Astrocyte of the spinal cord (primary cell): Measurements from ENCODE around the gene RALGPS1.

Experiments used
- DNase-seq: peaks from one replicate; pipeline ENCODE4 v3.0.0; 2011; ENCODE audit warnings: low read depth, low spot score
- H3K4me3 ChIP-seq: 2 replicates; pipeline ENCODE4 v1.5.1; 2011; ENCODE audit warnings: low read depth, mild to moderate bottlenecking, low read length, moderate library complexity
- CTCF ChIP-seq: IDR thresholded peaks from 2 replicates; pipeline ENCODE4 v1.5.1; 2012; ENCODE audit warnings: low read depth, mild to moderate bottlenecking, low read length, inconsistent platforms
- in situ Hi-C: cut with HindIII; loops from 2 replicates; pipeline ENCODE4 v1.10.0; 2017; ENCODE audit warnings: low sequenced_read_pairs

Gene RALGPS1

GRCh38 chr9:127200106-127200862 lies 285.7 kb downstream of the RALGPS1 start:
- in situ Hi-C loops: no loop called here
- no peak overlapping the region for H3K4me3 ChIP-seq
- TF ChIP-seq CTCF: no peak
- DNase-seq: no peak

- H3K4me3 ChIP-seq: no peak overlapping the region
- TF ChIP-seq CTCF: no peak
- no peak for DNase-seq
- in situ Hi-C loops: no loop called here
These were observed 286.5 kb downstream of the RALGPS1 start for GRCh38 chr9:127201071-127201541.

- in situ Hi-C loops: no loop called here
- DNase-seq: no peak
- TF ChIP-seq CTCF: no peak
- H3K4me3 ChIP-seq: no peak overlapping the region
These were observed 287.1 kb downstream of the RALGPS1 start for GRCh38 chr9:127201731-127202130.

- in situ Hi-C loops: no loop called here
- TF ChIP-seq CTCF: no peak
- no peak for DNase-seq
- H3K4me3 ChIP-seq: no peak overlapping the region
These were observed 288.0 kb downstream of the RALGPS1 start for GRCh38 chr9:127202461-127203169.

GRCh38 chr9:127203681-127204327 lies 289.2 kb downstream of the RALGPS1 start:
- DNase-seq: no peak
- H3K4me3 ChIP-seq: no peak overlapping the region
- TF ChIP-seq CTCF: no peak
- in situ Hi-C loops: no loop called here

- DNase-seq: no peak
- H3K4me3 ChIP-seq: no peak overlapping the region
- in situ Hi-C loops: no loop called here
- TF ChIP-seq CTCF: peak; percentile 27
These were observed 290.3 kb downstream of the RALGPS1 start for GRCh38 chr9:127204771-127205470.
